Endodermal cell (in vitro differentiated cells): Measurements from ENCODE around the gene CCHCR1. TPM values are rescaled to one million over a fixed set of nuclear protein-coding genes. Genes with fewer than 3 reads are reported as not detected.

Experiments used
- DNase-seq: peaks from one replicate; pipeline ENCODE4 v3.0.0-alpha.2; 2017
- H3K27ac ChIP-seq: 2 replicates; pipeline ENCODE4 v1.5.1; 2013; ENCODE audit warnings: mild to moderate bottlenecking, low read depth, low read length, moderate library complexity
- H3K27me3 ChIP-seq: 2 replicates; pipeline ENCODE4 v1.6.1; 2013; ENCODE audit warnings: mild to moderate bottlenecking, low read length, moderate library complexity; ENCODE audit not compliant: insufficient read depth, control insufficient read depth, poor library complexity, severe bottlenecking
- H3K36me3 ChIP-seq: 2 replicates; pipeline ENCODE4 v1.7.0; 2013; ENCODE audit warnings: mild to moderate bottlenecking, low read length, moderate library complexity; ENCODE audit not compliant: control insufficient read depth, insufficient read depth
- H3K4me1 ChIP-seq: one replicate; pipeline ENCODE4 v1.7.0; 2013; ENCODE audit warnings: low read length; ENCODE audit not compliant: control insufficient read depth, insufficient read depth
- H3K4me3 ChIP-seq: 2 replicates; pipeline ENCODE4 v1.5.1; 2013; ENCODE audit warnings: mild to moderate bottlenecking, low read length, moderate library complexity
- H3K9ac ChIP-seq: 2 replicates; pipeline ENCODE4 v1.6.1; 2013; ENCODE audit warnings: mild to moderate bottlenecking, low read length, moderate library complexity; ENCODE audit not compliant: poor library complexity, severe bottlenecking; ENCODE audit errors: extremely low read depth
- H3K9me3 ChIP-seq: 2 replicates; pipeline ENCODE4 v1.6.1; 2013; ENCODE audit warnings: mild to moderate bottlenecking, low read length, moderate library complexity; ENCODE audit not compliant: control insufficient read depth
- H3K27ac Mint-ChIP-seq: 2 replicates; pipeline ENCODE4 v1.8.0; 2020; ENCODE audit warnings: mixed read lengths
- H3K27me3 Mint-ChIP-seq: 2 replicates; pipeline ENCODE4 v1.8.0; 2021; ENCODE audit warnings: mild to moderate bottlenecking, mixed read lengths; ENCODE audit not compliant: insufficient read depth
- H3K36me3 Mint-ChIP-seq: 2 replicates; pipeline ENCODE4 v1.8.0; 2020; ENCODE audit warnings: low read depth, mixed read lengths
- H3K4me1 Mint-ChIP-seq: 2 replicates; pipeline ENCODE4 v1.8.0; 2020; ENCODE audit warnings: mixed read lengths
- H3K4me3 Mint-ChIP-seq: 2 replicates; pipeline ENCODE4 v1.8.0; 2020; ENCODE audit warnings: mild to moderate bottlenecking, moderate library complexity, mixed read lengths
- H3K9me3 Mint-ChIP-seq: 2 replicates; pipeline ENCODE4 v1.8.0; 2020; ENCODE audit warnings: mild to moderate bottlenecking, mixed read lengths
- CTCF ChIP-seq: fragments of 200-600 bp; sonication (generic); conservative IDR thresholded peaks from 2 replicates; pipeline ENCODE4 v1.5.0; 2021; ENCODE audit warnings: antibody characterized with exemption, mild to moderate bottlenecking
- WGBS, 2 experiments: methylation state at CpG; one replicate each; pipeline versions ENCODE4 v1.1.5 to v1.1.7; 2013; ENCODE audit warnings: missing lambda C conversion rate in 2 of 2, mixed read lengths in 1 of 2; ENCODE audit not compliant: insufficient coverage in 1 of 2, insufficient read length in 1 of 2; 5-methylcytosine and 5-hydroxymethylcytosine counted together
- total RNA-seq, 2 donors: library from RNA; stranded (reverse); fragmentation: NEBNext Ultra II Directional in 1 of 2; extraction: Animal tissue kit (Norgen Biotek cat#: 25700) in 1 of 2; gene quantifications; 2 replicates in 1 of 2; 3 replicates in 1 of 2; pipeline ENCODE4 v1.2.1, GENCODE V29; 2021

CCHCR1 gene
- total RNA-seq, 2 donors from 2014 or later: 56.5 to 73.6 TPM

GRCh38 chr6:31149827-31150447 is 7.7 kb downstream of the CCHCR1 start:
- Histone ChIP-seq H3K9ac (no peak overlapping the region), H3K27ac (no peak overlapping the region), H3K4me3 (no peak overlapping the region), H3K9me3 (no peaks in the 10 kb centered on the region), H3K27me3 (no peaks in the 10 kb centered on the region), H3K4me1 (no peaks in the 10 kb centered on the region), H3K36me3 (peaks cover 13% of the 10 kb centered on the region)
- Mint-ChIP-seq H3K4me1 (no peaks in the 10 kb centered on the region), H3K27me3 (no peaks in the 10 kb centered on the region), H3K9me3 (no peaks in the 10 kb centered on the region), H3K4me3 (no peak overlapping the region), H3K36me3 (peaks cover 62% of the 10 kb centered on the region), H3K27ac (no peak overlapping the region)
- no peak for TF ChIP-seq CTCF
- no peak for DNase-seq
- WGBS, 2 experiments: 91 to 96% methylated on average over 5 to 6 of the region's 6 CpGs

- H3K4me1 Mint-ChIP-seq: peaks cover 6% of the 10 kb centered on the region
- H3K9me3 Mint-ChIP-seq: no peaks in the 10 kb centered on the region
- no peak overlapping the region for H3K4me3 Mint-ChIP-seq
- Histone ChIP-seq H3K27ac (no peak overlapping the region), H3K9ac (no peak overlapping the region), H3K36me3 (peaks cover 14% of the 10 kb centered on the region), H3K4me3 (no peak overlapping the region), H3K9me3 (no peaks in the 10 kb centered on the region), H3K4me1 (no peaks in the 10 kb centered on the region), H3K27me3 (no peaks in the 10 kb centered on the region)
- WGBS, 2 experiments: 90% methylated on average over 2 to 10 of the region's 10 CpGs
- H3K27ac Mint-ChIP-seq: no peak overlapping the region
- H3K27me3 Mint-ChIP-seq: no peaks in the 10 kb centered on the region
- H3K36me3 Mint-ChIP-seq: peaks cover 50% of the 10 kb centered on the region
- DNase-seq: no peak
- no peak for TF ChIP-seq CTCF
Measured at GRCh38 chr6:31145386-31145785, 12.2 kb downstream of the CCHCR1 start.

GRCh38 chr6:31144970-31145340 is 12.6 kb downstream of the CCHCR1 start:
- no peaks in the 10 kb centered on the region for H3K27me3 Mint-ChIP-seq
- no peak overlapping the region for H3K27ac Mint-ChIP-seq

More at GRCh38 chr6:31144970-31145340, 12.6 kb downstream of the CCHCR1 start:
- no peak overlapping the region for H3K27ac ChIP-seq
- H3K9me3 ChIP-seq: no peaks in the 10 kb centered on the region
- H3K27me3 ChIP-seq: no peaks in the 10 kb centered on the region
- no peak for DNase-seq
- no peak overlapping the region for H3K9ac ChIP-seq
- TF ChIP-seq CTCF: no peak
- Mint-ChIP-seq H3K9me3 (no peaks in the 10 kb centered on the region), H3K4me1 (peaks cover 8% of the 10 kb centered on the region), H3K4me3 (no peak overlapping the region), H3K36me3 (peaks cover 46% of the 10 kb centered on the region)
- H3K4me3 ChIP-seq: no peak overlapping the region
- WGBS, 2 experiments: 89 to 100% methylated on average over 1 to 11 of the region's 11 CpGs
- peaks cover 14% of the 10 kb centered on the region for H3K36me3 ChIP-seq
- no peaks in the 10 kb centered on the region for H3K4me1 ChIP-seq
